HEK293T (cell line): Measurements from ENCODE around the gene ZCCHC7.

Experiments
- CTCF ChIA-PET: fragments of 350-600 bp; formaldehyde crosslinking; extraction: SDS; loops from one replicate; lab custom pipeline; 2021; ENCODE audit warnings: antibody characterized with exemption, inconsistent platforms; lab: Yijun Ruan, JAX
- POLR2A ChIA-PET: fragments of 350-600 bp; formaldehyde crosslinking; extraction: SDS; loops from one replicate; lab custom pipeline; 2020; ENCODE audit warnings: antibody characterized with exemption, inconsistent platforms; lab: Yijun Ruan, JAX
- DNase-seq: peaks from one replicate; pipeline ENCODE4 v3.0.0; 2012; ENCODE audit warnings: mixed read lengths; ENCODE audit errors: extremely low spot score
- ARNT ChIP-seq: fragments of 450-650 bp; IDR thresholded peaks from 2 replicates; pipeline ENCODE4 v1.6.1; 2017; ENCODE audit warnings: mild to moderate bottlenecking
- BHLHE40 ChIP-seq: fragments of 450-650 bp; IDR thresholded peaks from 2 replicates; pipeline ENCODE4 v1.6.1; 2016; ENCODE audit warnings: mild to moderate bottlenecking, moderate library complexity, borderline replicate concordance
- CTBP1 ChIP-seq: fragments of 450-650 bp; IDR thresholded peaks from 2 replicates; pipeline ENCODE4 v1.6.1; 2016; ENCODE audit warnings: borderline replicate concordance
- ELF4 ChIP-seq: fragments of 450-650 bp; IDR thresholded peaks from 2 replicates; pipeline ENCODE4 v1.6.1; 2017; ENCODE audit warnings: antibody characterized with exemption
- FOXA1 ChIP-seq: fragments of 450-650 bp; IDR thresholded peaks from 2 replicates; pipeline ENCODE4 v1.6.1; 2016; ENCODE audit warnings: mild to moderate bottlenecking
- FOXK2 ChIP-seq: fragments of 450-650 bp; IDR thresholded peaks from 2 replicates; pipeline ENCODE4 v1.6.1; 2016; ENCODE audit warnings: mild to moderate bottlenecking
- FOXM1 ChIP-seq: fragments of 450-650 bp; IDR thresholded peaks from 2 replicates; pipeline ENCODE4 v1.6.1; 2017; ENCODE audit warnings: mild to moderate bottlenecking, borderline replicate concordance
- HDGF ChIP-seq: fragments of 450-650 bp; IDR thresholded peaks from 2 replicates; pipeline ENCODE4 v1.6.1; 2017; ENCODE audit warnings: antibody characterized with exemption, borderline replicate concordance
- L3MBTL2 ChIP-seq: fragments of 450-650 bp; conservative IDR thresholded peaks from 2 replicates; pipeline ENCODE4 v1.6.1; 2016; ENCODE audit warnings: mild to moderate bottlenecking
- LEF1 ChIP-seq: fragments of 450-650 bp; IDR thresholded peaks from 2 replicates; pipeline ENCODE4 v1.6.1; 2017; ENCODE audit warnings: mild to moderate bottlenecking, borderline replicate concordance
- NFRKB ChIP-seq: fragments of 450-650 bp; IDR thresholded peaks from 2 replicates; pipeline ENCODE4 v1.6.1; 2016; ENCODE audit warnings: mild to moderate bottlenecking, moderate library complexity
- PKNOX1 ChIP-seq: fragments of 450-650 bp; IDR thresholded peaks from 2 replicates; pipeline ENCODE4 v1.6.1; 2016
- SP1 ChIP-seq: fragments of 450-650 bp; IDR thresholded peaks from 2 replicates; pipeline ENCODE4 v1.6.1; 2017
- SUZ12 ChIP-seq: fragments of 450-650 bp; IDR thresholded peaks from 2 replicates; pipeline ENCODE4 v1.6.1; 2016; ENCODE audit warnings: mild to moderate bottlenecking
- TARDBP ChIP-seq: fragments of 450-650 bp; IDR thresholded peaks from 2 replicates; pipeline ENCODE4 v1.6.1; 2016
- ZNF384 ChIP-seq: fragments of 450-650 bp; IDR thresholded peaks from 2 replicates; pipeline ENCODE4 v1.6.1; 2016

Gene ZCCHC7

GRCh38 chr9:37379835-37380234 is 259.5 kb downstream of the ZCCHC7 start:
- no peak for TF ChIP-seq ELF4
- no peak for TF ChIP-seq NFRKB
- TF ChIP-seq FOXK2, result no peak
- no peak for TF ChIP-seq BHLHE40
- no peak for TF ChIP-seq PKNOX1
- TF ChIP-seq ARNT, result no peak
- ChIA-PET POLR2A (no interaction called here), CTCF (interaction anchor here (0.7 kb wide), 1 partner anchor 26 kb away, joined by 4 read pairs; no protein-coding TSS in a partner anchor)
- DNase-seq, result no peak

GRCh38 chr9:37380570-37380969 is 260.2 kb downstream of the ZCCHC7 start:
- TF ChIP-seq PKNOX1 (no peak), NFRKB (no peak), CTBP1 (no peak), HDGF (no peak), FOXK2 (no peak), ZNF384 (no peak), ARNT (no peak), LEF1 (no peak)
- no peak for DNase-seq
- POLR2A ChIA-PET, result no interaction called here
- CTCF ChIA-PET, result no interaction called here

GRCh38 chr9:37381094-37381741 is 260.8 kb downstream of the ZCCHC7 start:
- POLR2A ChIA-PET, result no interaction called here
- no peak for TF ChIP-seq FOXA1
- no peak for TF ChIP-seq LEF1
- TF ChIP-seq ELF4, result no peak
- no peak for TF ChIP-seq NFRKB
- no peak for TF ChIP-seq ARNT
- no peak for TF ChIP-seq PKNOX1
- TF ChIP-seq L3MBTL2, result no peak
- no peak for TF ChIP-seq BHLHE40
- no peak for TF ChIP-seq SUZ12
- TF ChIP-seq ZNF384, result no peak
- no peak for TF ChIP-seq FOXM1
- no peak for TF ChIP-seq HDGF
- no peak for TF ChIP-seq TARDBP
- CTCF ChIA-PET, result no interaction called here
- DNase-seq, result no peak

- CTCF ChIA-PET, result no interaction called here
- POLR2A ChIA-PET, result no interaction called here
- no peak for DNase-seq
- TF ChIP-seq ARNT (no peak), LEF1 (no peak), SP1 (no peak), HDGF (no peak), FOXA1 (no peak), CTBP1 (no peak), FOXM1 (no peak), NFRKB (no peak), SUZ12 (no peak), ELF4 (no peak)
Observed at GRCh38 chr9:37382161-37382981, 262.0 kb downstream of the ZCCHC7 start.

- TF ChIP-seq SP1, result no peak
- TF ChIP-seq L3MBTL2, result no peak
- no peak for TF ChIP-seq ELF4
- no peak for TF ChIP-seq TARDBP
- TF ChIP-seq ZNF384, result no peak
- TF ChIP-seq HDGF, result no peak
- no peak for TF ChIP-seq SUZ12
- TF ChIP-seq ARNT, result no peak
- TF ChIP-seq PKNOX1, result no peak
- POLR2A ChIA-PET, result no interaction called here
- CTCF ChIA-PET, result no interaction called here
- DNase-seq, result no peak
Observed at GRCh38 chr9:37382982-37383357, 262.6 kb downstream of the ZCCHC7 start.

- ChIA-PET POLR2A (no interaction called here), CTCF (no interaction called here)
- DNase-seq, result no peak
- TF ChIP-seq ELF4 (no peak), BHLHE40 (no peak), ARNT (no peak), SUZ12 (no peak), CTBP1 (no peak), PKNOX1 (no peak), LEF1 (no peak), NFRKB (no peak), SP1 (no peak), ZNF384 (no peak), HDGF (no peak), FOXA1 (no peak), FOXK2 (no peak), TARDBP (no peak)
Observed at GRCh38 chr9:37383393-37383792, 263.0 kb downstream of the ZCCHC7 start.
